Mesothelial cell of epicardium (in vitro differentiated cells): Measurements from ENCODE around the gene SPNS3. TPM values are rescaled to one million over a fixed set of nuclear protein-coding genes. Genes with fewer than 3 reads are reported as not detected.

ENCODE experiments used
- DNase-seq, 2 experiments: peaks; one replicate each; pipeline ENCODE4 v3.0.0; 2021; ENCODE audit warnings: low spot score in 2 of 2; ENCODE audit not compliant: unreplicated experiment in 2 of 2
- H3K27ac Mint-ChIP-seq: 2 replicates; pipeline ENCODE4 v1.8.0; 2021; ENCODE audit warnings: mixed read lengths
- H3K27me3 Mint-ChIP-seq: 2 replicates; pipeline ENCODE4 v1.8.0; 2021; ENCODE audit warnings: low read depth, mixed read lengths
- H3K36me3 Mint-ChIP-seq: 2 replicates; pipeline ENCODE4 v1.8.0; 2021; ENCODE audit warnings: mixed read lengths
- H3K4me1 Mint-ChIP-seq: 2 replicates; pipeline ENCODE4 v1.8.0; 2021; ENCODE audit warnings: mixed read lengths
- H3K4me3 Mint-ChIP-seq: 2 replicates; pipeline ENCODE4 v1.8.0; 2021; ENCODE audit warnings: mild to moderate bottlenecking, moderate library complexity, mixed read lengths
- H3K9me3 Mint-ChIP-seq: 2 replicates; pipeline ENCODE4 v1.8.0; 2021; ENCODE audit warnings: mixed read lengths
- total RNA-seq: library from RNA; stranded (reverse); gene quantifications from 3 replicates; pipeline ENCODE4 v1.2.1, GENCODE V29; 2021
- TF ChIP-seq, protein P1 (sequence below): fragments of 200-600 bp; sonication (generic); IDR thresholded peaks from one replicate; pipeline ENCODE4 v1.5.0; 2021; ENCODE audit warnings: antibody characterized with exemption; ENCODE audit not compliant: unreplicated experiment

The SPNS3 gene
- total RNA-seq, 1 donor from 2014 or later, result not detected

DNA sequence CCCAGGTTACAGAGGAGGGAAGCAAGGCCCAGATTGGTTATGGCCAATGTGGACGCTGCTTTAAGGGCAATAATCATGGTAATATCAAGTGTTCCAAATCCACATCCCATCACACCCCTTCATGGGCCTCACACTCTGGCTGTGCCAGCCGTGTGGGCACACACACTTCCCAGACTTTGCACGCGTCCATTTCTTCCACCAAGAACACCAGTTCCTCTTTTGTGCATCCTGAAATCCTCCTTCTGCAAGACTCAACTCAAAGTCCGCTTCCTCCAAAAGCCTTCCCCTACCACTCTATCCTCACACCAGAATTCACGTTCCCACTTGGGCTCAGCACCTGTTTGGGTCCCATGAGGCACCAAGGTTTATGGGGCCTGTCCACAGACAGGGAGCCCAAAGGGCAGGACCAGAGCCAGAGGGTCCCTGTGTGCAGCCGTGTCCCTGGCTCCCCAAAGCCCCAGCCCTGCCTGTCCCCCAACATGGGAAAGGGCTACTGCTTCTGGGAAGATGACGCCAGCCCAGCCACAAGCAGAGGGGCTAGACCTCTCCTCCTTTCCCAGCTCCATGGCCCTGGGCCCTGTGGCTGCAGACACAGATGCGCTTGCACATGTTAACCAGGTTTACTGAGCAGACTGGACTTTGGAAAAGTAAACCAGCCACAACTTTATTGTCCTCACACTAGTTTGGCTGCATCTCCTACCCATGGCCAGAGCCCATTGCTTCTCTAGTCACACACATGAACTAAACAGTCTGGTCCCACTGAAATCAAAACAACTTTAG is 20.3 kb downstream of the SPNS3 start:
- Mint-ChIP-seq H3K9me3 (no peaks in the 10 kb centered on the region), H3K27ac (no peak overlapping the region), H3K4me1 (no peaks in the 10 kb centered on the region), H3K4me3 (no peak overlapping the region), H3K36me3 (no peaks in the 10 kb centered on the region), H3K27me3 (peaks cover 12% of the 10 kb centered on the region)
- TF ChIP-seq, protein P1, sequence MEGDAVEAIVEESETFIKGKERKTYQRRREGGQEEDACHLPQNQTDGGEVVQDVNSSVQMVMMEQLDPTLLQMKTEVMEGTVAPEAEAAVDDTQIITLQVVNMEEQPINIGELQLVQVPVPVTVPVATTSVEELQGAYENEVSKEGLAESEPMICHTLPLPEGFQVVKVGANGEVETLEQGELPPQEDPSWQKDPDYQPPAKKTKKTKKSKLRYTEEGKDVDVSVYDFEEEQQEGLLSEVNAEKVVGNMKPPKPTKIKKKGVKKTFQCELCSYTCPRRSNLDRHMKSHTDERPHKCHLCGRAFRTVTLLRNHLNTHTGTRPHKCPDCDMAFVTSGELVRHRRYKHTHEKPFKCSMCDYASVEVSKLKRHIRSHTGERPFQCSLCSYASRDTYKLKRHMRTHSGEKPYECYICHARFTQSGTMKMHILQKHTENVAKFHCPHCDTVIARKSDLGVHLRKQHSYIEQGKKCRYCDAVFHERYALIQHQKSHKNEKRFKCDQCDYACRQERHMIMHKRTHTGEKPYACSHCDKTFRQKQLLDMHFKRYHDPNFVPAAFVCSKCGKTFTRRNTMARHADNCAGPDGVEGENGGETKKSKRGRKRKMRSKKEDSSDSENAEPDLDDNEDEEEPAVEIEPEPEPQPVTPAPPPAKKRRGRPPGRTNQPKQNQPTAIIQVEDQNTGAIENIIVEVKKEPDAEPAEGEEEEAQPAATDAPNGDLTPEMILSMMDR, result no peak
- DNase-seq, result no peak

DNA sequence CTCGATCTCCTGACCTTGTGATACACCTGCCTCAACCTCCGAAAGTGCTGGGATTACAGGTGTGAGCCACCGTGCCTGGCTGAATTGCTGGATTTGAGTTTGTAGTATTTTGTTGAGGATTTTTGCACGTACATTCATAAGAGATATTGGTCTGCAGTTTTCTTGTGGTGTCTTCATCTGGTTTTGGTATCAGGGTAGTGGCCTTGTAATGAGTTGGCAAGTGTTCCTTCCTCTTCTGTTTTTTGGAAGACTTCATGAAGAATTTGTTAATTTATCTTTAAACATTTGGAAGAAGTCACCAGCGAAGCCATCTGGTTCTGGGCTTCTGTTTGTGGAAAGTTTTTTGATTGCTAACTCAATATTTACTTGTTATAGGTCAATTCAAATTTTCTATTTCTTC is 26.9 kb downstream of the SPNS3 start:
- TF ChIP-seq, protein P1, result no peak
- no peak overlapping the region for H3K4me3 Mint-ChIP-seq
- peaks cover 5% of the 10 kb centered on the region for H3K36me3 Mint-ChIP-seq
- peaks cover 2% of the 10 kb centered on the region for H3K27me3 Mint-ChIP-seq
- peaks cover 17% of the 10 kb centered on the region for H3K9me3 Mint-ChIP-seq
- DNase-seq, result no peak
- no peak overlapping the region for H3K27ac Mint-ChIP-seq
- no peaks in the 10 kb centered on the region for H3K4me1 Mint-ChIP-seq

DNA sequence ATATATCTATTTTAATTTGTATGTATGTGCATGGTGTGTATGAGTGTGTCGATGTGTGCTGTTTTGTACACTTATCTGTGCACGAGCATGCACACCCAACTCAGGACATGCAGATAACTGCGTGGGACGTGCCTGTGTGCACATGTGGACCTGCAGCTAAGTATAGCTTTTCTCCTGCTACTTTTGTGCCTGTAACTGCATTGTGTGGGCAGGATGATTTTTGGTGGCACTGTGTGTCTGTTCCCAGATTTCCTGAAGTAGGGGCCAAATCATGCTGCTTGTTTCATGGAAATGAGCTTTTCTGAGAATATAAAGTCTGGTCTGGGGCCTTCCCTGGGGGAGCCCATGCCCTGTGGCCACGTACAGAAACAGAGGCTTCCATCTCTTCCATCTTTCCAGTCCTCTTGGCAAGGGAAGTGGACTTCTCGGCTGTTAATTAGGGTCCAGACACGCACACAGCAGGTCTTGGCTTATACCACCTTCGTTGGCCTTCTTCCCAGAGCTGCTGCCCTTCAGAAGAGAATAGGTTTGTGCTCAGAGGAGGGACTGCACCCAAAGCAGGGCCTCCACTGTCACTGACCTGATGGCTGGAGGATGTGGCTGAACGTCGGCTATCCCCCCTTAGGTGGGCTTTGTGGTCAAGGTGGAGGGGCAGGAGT is 30.2 kb downstream of the SPNS3 start:
- no peaks in the 10 kb centered on the region for H3K27me3 Mint-ChIP-seq
- no peak overlapping the region for H3K4me3 Mint-ChIP-seq
- H3K9me3 Mint-ChIP-seq, result peaks cover 17% of the 10 kb centered on the region
- no peak for DNase-seq
- TF ChIP-seq, protein P1, result no peak
- no peaks in the 10 kb centered on the region for H3K4me1 Mint-ChIP-seq
- H3K27ac Mint-ChIP-seq, result no peak overlapping the region
- H3K36me3 Mint-ChIP-seq, result peaks cover 5% of the 10 kb centered on the region

DNA sequence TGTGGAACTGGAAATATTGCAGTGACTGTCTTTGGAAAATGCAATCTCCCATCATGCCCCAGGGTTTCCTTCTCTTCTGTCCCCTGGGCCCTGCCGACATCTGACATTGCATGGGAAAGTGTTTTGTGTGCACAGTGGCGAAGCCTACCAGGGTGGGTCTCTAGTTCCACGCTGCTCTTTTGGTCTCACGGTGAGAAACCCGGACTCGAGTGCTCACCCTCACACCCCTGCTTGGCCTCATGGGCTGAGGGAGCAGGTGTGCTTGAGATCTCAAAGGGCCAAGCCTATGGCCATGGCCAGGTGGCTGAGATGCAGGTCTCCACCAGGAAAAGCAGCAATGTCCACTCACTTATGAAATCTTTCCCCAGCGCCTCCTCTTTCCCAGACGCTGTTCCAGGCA is 32.0 kb downstream of the SPNS3 start:
- no peak overlapping the region for H3K27ac Mint-ChIP-seq
- H3K9me3 Mint-ChIP-seq, result peaks cover 7% of the 10 kb centered on the region
- no peak overlapping the region for H3K4me3 Mint-ChIP-seq
- H3K36me3 Mint-ChIP-seq, result no peaks in the 10 kb centered on the region
- no peaks in the 10 kb centered on the region for H3K27me3 Mint-ChIP-seq
- DNase-seq, result no peak
- H3K4me1 Mint-ChIP-seq, result no peaks in the 10 kb centered on the region
- TF ChIP-seq, protein P1, result no peak

DNA sequence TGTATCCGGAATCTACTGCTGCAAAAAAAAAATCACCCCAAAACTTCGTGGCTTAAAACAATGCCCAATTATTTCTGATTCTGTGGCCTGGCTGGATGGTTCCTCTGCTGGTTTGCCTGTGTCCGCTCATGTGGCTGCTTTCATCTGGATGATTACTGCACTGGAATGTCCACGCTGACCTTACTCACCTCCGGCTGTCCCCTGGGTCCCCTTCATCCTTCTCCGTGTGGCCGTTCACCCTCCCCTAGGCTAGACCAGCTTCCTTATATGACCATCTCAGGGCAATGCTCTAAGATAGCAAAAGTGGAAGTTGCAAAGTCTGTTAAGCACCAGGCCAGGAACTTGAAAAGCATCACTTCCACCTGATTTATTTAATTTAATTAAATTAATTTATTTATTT is 33.5 kb downstream of the SPNS3 start:
- Mint-ChIP-seq H3K27me3 (no peaks in the 10 kb centered on the region), H3K4me3 (no peak overlapping the region), H3K4me1 (no peaks in the 10 kb centered on the region), H3K9me3 (no peaks in the 10 kb centered on the region), H3K27ac (no peak overlapping the region), H3K36me3 (no peaks in the 10 kb centered on the region)
- TF ChIP-seq, protein P1, result no peak
- no peak for DNase-seq
